Stimulated activated CD4-positive, alpha-beta T cell treated with anti-CD3 and anti-CD28 coated beads, TNF-alpha, amount 100 ng/mL, for 1 hour (primary cell): ENCODE results near the gene RPTOR.

Source experiments
- DNase-seq, 3 donors: peaks; one replicate each; pipeline ENCODE4 v3.0.0-alpha.2; 2020; ENCODE audit warnings: low read depth in 3 of 3, low spot score in 1 of 3

The RPTOR gene

DNA sequence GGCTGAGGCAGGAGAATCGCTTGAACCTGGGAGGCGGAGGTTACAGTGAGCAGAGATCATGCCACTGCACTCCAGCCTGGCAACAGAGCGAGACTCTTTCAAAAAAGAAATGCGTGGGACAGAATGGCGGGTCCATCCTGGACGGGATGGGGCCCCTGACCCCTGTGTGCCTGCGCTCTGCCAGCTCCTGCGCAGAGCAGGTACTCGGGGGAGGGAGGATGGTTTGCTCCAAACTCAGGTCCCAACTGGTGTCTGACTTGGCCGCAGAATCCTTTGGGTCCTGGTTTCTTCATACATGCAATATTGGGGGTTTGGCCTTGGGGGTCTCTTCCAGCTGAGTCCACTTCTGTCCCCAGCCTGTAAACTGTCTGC, 457.4 kb downstream of the RPTOR start:
- DNase-seq: no peak

DNA sequence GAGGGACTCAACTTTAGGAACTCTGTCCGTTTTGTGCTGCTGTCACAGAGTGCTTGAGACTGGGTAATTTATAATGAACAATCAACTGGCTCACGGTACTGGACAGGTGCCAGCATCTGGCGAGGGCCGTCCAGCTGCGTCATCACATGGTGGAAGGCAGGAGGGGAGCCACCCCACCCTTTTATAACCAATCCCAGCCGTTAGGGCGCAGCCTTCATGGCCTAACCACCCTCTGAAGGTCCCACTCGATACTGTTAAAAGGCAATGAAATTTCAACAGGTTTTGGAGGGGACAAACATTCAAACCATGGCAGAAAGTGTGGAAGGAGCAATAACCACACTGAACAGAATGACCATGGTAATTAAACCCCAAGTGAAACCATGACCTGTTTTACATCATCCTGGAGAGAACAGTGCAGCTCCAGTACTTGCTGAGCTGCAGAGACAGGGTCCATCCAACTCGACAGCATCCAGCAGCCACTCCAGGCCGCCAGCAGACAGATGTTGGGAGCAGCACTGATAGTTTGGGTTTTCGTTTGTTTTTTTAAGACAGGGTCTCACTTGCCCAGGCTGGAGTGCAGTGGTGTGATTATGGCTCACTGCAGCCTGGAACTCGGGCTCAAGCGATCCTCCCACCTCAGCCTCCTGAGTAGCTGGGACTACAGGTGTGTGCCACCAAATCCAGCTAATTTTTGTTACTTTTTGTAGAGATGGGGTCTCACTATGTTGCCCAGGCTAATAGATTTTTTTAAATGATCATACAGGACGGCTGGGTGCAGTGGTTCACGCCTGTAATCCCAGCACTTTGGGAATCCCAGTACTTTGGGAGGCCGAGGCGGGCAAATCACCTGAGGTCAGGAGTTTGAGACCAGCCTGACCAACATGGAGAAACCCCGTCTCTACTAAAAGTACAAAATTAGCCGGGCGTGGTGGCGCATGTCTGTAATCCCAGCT, 458.0 kb downstream of the RPTOR start:
- no peak for DNase-seq

GRCh38 chr17:81003711-81004475, 459.3 kb downstream of the RPTOR start:
- DNase-seq: no peak

- DNase-seq: no peak
Measured at GRCh38 chr17:81006891-81007290, 462.3 kb downstream of the RPTOR start.

DNA sequence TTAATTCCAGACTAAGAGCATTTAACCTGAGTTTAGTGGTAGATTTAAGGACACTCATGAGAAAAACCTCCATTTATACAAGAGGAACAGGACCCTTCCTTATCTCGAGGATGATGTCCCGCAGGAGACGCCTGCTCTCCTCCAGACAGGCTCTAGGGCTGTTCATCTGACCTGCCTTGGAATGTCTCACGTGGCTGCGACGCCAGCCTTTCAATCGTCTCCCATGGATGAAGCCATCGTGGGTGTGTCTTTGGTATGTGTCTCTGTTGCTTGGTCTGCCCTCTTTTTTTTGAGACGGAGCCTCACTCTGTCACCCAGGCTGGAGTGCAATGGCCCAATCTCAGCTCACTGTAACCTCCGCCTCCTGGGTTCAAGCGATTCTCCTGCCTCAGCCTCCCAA, 463.5 kb downstream of the RPTOR start:
- DNase-seq: no peak

GRCh38 chr17:81009136-81009535, 464.5 kb downstream of the RPTOR start:
- no peak for DNase-seq

- DNase-seq: no peak
Measured at GRCh38 chr17:81010935-81011334, 466.3 kb downstream of the RPTOR start.

DNA sequence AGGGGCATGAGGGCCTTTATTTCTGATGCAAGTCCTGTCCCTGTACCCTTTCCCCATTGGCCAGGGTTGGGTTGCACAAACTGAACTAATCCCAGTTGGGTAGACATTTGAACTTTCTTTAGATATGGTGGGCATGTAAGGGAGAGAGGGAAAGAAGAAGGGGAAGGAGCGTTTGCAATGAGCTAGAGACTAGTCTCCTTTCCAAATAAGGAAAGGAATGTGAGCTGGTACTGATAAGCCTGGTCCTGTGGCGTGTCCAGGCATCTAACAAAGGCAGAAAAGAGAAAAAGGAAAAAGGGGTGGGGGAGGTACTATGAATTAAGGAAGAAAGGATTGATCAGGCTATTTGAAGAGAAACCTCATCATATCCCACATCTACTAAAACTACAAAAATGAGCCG, 467.3 kb downstream of the RPTOR start:
- no peak for DNase-seq

DNA sequence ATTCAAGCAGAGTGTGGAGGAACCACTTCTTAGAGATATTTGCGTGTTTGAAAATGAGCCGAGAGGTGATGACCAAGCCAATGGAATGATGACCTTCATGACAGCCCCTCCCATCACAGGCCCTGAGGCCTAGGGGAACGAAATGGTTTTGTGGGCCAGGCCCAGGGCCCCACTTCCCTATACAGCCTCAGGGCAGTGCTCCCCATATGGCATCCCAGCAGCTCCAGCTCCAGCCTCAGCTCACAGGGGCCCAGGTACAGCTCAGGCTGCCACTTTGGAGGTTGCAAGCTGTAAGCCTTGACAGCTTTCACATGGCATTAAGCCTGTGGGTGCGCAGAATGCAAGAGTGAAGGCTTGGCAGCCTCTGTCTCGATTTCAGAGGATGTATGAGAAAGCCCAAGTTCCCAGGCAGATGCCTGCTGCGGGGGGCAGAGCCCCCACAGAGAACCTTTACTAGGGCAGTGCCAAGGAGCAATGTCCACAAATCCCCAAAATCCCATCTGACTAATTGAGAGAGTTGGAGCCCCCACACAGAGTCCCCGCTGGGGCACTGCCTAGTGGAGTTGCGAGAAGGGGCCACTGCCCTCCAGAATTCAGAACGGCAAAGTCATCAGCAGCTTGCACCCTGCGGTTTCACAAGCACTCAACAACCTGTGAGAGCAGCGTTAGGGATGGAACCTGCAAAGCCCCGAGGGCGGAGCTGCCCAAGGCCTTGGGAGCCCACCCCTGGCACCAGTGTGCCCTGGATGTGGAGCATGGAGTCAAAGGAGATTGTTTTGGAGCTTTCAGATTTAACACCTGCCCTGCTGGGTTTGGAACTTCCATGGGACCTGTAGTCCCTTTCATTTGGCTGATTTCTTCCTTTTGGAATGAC, 468.2 kb downstream of the RPTOR start:
- no peak for DNase-seq

- DNase-seq: no peak
Measured at GRCh38 chr17:81013642-81014041, 469.0 kb downstream of the RPTOR start.

DNA sequence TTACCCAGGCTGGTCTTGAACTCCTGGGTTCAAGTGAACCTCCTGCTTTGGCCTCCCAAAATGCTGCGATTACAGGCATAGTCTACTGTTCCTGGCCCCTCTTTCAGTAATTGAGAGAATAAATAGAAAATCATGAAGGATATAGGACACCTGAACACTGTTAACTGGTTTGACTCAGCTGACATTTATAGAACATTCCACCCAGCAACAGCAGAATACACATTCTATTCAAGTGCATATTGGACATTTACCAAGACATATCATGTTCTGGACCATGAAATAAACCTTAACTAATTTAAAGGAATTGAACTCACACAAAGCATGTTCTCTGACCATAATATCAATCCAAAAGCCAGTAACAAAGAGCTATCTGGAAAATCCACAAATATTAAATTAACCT, 470.5 kb downstream of the RPTOR start:
- DNase-seq: no peak
